ENCODE data around the gene TSC22D4.
"Not testable (repeated sequence)": the region's sequence is repeated elsewhere in the genome, so short reads cannot be mapped to it uniquely, and the experiment has no call there.

Gene TSC22D4

DNA sequence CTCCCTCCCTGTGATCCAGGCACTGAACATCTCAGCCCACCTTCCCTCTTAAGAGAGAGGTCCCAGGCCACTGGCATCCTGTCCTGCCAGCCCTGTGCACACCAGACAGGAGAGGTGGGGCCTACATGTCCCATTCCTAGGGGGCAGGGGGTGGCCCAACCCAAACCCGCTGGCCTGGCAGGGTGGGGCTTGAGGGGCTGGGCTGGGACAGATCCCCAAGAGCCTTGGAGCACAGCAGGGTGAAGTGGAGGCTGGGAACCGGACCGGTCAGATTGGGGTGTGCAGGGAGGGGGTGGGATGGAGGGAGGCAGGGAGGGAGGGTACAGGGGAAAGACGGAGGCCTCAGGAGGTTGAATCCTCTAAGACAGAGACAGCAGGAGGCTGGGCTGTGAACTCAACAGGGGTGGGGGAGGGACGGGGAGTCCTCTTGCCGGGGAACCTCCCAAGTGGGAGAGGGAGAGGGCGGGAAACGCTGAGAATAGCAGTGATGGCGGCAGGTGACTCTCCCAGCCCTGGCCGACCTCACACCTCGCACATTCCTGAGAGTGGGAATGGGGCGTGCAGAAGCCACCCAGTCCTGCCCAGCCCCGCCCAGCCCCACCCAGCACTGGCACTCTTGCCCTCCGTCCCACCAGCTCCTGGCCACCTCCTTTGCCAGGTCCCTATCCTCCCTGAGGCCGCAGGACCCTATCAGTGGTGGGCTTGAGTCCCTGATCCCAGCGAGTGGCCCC, 6.7 kb downstream of the TSC22D4 start:
- no peak for DNase-seq

DNA sequence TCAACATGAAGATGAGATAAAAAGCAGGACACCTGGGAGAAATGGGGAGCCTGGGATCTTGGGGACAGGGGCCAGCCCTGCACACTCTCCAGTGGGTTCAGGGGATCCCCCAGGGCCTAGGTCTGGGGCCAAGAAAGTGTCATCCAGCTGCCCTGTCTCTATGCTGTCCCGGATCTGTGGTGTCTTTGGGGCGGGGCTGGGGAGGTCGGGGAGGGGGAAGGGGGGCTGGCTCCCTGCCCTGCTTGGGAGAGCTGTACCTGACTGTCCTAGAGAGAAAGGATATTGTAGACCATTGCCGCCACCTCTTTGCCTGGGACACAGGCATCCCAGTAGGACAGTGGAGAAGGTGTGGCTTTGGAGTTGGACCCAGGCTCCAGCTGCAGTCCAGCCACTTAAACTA, 8.0 kb downstream of the TSC22D4 start:
- no peak for DNase-seq

DNA sequence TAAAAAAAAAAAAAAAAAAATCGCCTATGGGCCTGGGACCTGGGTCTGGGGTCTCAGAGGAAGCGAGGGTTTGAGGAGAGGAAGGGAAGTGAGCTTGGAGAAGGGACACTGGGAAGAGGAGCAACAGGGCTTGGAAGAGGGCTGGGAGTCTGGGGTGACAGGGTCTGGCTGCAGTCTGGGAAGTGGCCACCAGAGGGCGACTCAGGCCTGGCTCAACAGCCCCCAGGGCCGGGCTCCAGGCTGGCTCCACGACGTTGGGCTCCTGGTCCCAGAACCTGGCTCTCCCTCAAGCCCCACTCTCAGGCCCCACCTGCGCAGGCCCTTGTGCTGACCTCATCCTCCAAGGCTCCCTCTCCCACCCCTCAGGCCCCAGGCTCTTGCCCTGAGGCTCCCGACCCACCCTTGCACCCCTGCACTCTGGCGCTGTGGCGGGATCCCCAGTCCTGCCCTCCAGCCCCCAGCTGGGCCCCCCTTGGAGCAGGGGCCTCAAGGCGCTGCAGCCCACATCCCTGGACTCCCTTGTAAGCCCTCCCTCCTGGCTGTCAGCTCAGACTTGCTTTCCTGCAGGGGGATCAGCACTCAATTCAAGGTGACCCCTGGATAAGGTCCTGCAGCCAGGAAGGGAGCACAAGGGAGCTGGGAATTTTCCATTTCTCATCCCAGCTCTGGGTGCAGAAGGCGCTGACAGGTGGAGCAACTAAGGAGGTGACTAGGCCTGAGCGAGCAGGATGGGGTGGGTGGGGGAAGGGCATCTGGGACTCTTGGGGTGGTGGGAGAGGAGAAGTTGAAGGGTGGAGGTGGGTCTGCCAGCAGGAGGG, 9.6 kb downstream of the TSC22D4 start:
- peak; percentile 47 for DNase-seq

DNA sequence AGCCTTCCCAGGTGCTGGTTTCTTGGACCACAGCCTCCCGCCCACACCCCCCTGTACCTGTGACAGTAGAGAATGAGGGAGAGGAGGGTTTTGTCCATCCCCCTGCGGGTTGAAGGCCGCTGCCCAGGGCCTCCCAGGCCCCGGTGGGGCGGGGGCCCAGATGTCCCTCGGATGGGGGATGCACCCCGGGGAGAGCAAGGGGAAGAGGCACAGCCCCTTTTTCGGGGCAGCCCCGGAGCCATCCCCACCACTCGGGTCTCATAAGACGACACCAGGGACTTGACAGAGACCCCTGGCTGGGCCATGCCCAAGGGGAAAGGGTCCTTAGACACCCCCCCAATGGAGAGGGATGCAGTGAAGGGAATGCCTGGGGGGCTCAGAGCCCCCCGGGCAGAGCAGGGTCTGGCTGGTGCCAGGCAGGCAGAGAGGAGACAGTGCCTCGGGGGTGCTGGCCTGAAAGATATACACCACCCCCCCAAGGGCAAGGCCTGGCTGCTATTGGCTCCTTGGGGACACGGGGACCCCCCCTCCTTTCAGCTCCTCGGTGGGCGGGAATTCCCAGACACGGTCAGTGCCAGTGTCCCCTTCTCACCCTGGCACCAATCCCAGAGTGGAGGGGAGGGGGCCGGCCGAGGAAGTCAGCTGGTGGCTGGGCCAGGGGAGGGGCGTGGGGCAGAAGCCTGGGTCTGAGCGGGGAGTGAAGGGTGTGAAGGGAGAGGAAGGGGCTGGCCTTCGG, 11.2 kb downstream of the TSC22D4 start:
- no peak for DNase-seq

DNA sequence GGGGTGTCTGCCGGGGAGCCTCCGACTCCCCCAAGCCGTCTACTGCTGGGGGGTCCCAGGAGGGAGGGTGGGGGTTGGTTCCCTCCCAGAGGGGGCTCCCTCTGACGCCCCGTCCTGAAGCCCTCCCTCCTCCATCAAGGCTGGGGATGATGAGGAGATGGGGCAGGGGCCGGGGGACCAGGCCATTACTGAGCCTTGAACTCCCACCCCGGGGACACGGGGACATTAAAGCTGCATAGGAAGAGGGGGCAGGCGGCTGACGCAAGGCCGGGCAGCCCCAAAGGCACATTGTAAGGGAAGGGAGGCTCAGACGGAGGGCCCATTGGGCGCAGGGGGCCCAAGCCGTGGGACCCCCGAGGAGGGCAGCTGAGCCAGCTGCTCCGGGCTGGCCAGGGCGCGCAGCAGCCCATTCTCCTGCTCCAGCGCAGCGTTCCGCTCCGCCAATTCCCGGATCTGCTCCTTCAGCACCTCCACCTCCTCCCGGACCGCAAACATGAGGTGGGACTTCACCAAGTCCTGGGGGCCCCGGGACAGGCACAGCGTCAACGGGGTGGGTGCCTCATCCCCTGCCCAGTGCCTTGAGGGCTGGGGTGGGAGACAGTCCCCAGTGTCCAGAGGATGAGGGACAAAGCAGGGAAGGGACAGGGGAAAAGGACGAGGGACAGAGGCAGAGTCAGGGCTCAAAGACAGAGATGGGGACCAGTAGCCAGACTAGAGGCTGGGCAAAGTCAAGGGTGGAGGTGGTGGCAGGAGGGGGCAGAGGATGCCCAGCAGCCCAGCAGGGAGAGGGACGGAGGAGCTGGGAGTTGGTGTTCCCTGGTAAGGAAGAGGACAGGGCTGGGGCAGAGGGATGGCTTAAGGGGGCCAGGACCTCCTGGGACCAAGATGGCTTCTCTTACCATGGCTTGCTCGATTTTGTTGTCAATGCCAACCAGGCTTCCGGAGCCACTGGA, 12.1 kb downstream of the TSC22D4 start:
- DNase-seq, result no peak

DNA sequence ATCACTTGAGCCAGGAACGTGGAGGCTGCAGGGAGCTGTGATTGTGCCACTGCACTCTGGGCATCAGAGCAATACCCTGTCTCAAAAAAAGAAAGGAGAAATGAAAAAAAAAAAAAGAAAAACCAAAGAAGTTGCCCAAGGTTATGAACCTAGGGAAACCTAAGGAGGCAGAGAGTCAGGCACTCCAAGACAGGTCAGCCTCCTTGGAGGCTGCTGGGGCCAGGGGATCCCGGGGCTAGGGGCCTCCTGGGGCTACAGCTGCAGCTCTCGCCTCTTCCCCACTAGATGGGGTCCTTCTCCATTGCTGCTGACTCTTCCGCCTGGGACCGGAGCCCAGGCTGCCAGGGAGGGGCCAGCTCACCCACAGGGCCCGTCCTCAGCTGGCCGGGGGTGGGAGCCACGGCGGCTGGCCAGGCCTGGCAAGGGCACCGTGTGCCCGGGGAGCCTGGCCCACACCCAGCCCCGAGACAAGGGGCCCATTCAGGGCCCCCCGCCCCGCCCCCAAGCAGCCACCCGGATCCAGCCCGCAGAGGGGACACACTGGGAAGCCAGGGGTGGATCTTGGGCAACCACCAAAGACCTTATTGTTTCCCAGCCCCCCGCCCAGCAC, 13.2 kb downstream of the TSC22D4 start:
- DNase-seq, result no peak

DNA sequence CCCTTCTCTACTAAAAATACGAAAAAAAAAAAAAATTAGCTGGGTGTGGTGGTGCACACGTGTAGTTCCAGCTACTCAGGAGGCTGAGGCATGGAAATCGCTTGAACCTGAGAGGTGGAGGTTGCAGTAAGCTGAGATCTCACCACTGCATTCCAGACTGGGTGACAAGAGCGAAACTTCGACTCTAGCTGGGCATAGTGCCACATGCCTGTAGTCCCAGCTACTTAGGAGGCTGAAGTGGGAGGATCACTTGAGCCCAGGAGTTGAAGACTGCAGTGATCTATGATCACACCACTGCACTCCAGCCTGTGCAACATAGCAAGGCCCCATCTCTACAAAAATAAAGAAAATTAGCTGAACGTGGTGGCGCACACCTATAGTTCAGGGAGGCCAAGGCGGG, 13.7 kb downstream of the TSC22D4 start:
- DNase-seq, result no peak

DNA sequence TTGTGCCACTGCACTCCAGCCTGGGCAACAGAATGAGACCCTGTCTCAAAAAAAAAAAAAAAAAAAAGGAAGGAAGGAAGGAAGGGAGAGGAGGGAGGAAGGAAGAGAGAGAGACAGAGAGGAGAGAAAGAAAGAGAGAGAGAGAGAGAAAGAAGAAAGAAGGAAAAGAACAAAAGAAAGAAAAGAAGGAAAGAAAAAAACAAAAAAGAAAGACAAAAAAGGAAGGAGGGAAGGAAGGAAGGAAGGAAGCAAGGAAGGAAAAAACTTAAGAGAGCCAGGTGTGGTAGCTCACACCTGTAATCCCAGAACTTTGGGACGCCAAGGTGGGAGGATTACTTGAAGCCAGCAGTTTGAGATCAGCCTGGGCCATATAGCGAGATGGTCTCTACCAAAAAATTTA, 14.2 kb downstream of the TSC22D4 start:
- DNase-seq, result no peak

DNA sequence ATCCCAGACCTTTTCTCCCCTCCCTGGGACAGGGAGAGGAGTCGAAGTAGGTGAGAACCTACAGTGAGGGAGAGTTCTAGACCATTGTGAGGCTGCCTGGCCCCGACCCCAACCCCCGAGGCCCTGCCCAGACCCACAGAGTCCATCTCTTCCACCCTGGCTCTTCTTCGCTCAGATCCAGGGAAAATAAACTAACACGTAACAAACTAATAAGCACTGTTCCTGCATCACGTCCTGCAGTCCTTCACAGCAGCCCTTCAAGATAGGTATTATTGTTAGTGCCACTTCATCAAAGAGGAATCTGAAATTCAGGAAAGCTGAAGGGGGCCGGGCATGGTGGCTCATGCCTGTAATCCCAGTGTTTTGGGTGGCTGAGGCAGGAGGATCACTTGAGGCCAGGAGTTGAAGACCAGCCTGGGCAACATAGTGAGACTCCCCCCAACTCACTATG, 14.8 kb downstream of the TSC22D4 start, which contains the start of gene SPACDR:
SPACDR (minus strand) TSS at position 51 of the 451 bp plus-strand sequence. CDS start 235 bp downstream, outside the sequence.
- DNase-seq, result no peak

DNA sequence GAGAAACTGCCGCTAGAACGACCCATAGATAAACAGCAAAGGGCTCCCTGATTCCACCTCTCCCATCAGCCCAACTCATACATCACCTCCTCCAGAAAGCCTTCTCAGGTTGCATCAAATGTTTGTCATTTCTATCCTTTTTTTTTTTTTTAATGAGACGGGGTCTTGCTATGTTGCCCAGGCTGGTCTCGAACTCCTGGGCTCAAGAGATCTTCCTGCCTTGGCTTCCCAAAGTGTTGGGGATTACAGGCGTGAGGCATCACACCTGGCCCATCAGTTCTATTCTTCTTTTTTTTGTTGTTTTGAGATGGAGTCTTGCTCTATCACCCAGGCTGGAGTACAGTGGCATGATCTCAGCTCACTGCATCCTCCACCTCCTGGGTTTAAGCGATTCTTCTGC, 22.0 kb downstream of the TSC22D4 start:
- no peak for DNase-seq

DNA sequence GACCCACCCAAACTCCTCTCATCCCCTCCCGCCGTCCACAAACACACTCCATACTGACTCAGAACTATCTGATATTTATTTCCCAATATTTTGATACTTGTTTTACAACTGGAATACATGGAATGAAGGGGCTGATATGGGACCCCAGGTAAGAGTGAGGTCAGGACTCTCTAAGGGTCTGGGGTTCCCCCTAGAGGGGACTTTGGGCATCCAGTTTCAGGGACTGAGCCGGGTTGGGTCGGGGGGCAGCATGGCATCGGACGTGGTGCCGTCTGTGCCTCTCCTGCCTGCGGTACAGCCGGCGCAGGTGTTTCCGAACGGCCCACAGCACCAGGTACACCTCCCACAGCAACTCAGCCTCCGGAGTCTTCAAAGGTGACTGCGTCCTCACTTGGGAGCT, 22.5 kb downstream of the TSC22D4 start:
- DNase-seq, result no peak

DNA sequence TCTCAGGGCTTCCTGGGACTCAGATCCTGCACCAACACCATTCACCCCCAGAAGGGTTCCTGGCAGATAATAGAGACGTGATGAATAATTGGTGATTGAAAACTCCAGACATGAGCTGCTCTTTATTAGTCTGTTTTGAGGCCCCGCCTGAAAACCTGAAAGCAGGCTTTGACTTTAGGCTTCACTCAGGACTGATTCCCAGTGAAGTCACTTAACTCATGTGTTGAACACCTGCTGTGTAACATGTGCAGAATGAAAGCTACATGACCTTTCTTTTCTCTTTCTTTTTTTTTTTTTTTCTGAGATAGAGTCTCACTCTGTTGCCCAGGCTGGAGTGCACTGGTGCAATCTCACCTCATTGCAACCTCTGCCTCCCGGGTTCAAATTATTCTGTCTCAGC, 23.8 kb downstream of the TSC22D4 start:
- no peak for DNase-seq

DNA sequence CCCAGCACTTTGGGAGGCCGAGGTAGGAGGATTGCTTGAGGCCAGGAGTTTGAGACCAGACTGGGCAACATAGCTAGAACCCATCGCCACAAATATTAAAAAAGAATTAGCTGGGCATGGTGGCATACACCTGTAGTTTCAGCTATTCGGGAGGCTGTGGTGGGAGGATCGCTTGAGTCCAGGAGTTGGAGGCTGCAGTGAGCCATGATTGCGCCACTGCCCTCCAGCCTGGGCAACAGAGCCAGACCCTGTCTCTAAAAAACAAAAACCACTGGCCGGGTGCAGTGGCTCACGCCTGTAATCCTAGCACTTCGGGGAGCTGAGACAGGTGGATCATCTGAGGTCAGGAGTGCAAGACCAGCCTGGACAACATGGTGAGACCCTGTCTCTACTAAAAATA, 25.2 kb downstream of the TSC22D4 start:
- not testable (repeated sequence) for DNase-seq

DNA sequence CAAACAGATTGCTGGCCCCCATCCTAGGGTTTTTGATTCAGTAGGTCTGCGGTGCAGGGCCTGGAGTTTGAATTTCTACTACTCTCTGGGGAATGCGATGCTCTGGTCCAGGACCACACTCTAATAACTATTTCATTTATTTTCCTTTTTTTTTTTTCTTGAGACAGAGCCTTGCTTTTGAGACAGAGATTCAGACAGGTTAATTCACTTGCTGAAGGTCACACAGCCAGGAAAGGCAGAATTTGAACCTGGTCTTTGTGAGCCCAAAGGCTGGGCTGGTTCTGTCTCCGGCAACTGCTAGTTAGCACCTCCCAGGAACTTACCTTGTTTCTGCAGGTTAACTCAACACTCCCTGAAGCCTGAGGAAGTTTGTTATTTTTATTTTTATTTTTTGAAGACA, 26.5 kb downstream of the TSC22D4 start:
- DNase-seq, result no peak

DNA sequence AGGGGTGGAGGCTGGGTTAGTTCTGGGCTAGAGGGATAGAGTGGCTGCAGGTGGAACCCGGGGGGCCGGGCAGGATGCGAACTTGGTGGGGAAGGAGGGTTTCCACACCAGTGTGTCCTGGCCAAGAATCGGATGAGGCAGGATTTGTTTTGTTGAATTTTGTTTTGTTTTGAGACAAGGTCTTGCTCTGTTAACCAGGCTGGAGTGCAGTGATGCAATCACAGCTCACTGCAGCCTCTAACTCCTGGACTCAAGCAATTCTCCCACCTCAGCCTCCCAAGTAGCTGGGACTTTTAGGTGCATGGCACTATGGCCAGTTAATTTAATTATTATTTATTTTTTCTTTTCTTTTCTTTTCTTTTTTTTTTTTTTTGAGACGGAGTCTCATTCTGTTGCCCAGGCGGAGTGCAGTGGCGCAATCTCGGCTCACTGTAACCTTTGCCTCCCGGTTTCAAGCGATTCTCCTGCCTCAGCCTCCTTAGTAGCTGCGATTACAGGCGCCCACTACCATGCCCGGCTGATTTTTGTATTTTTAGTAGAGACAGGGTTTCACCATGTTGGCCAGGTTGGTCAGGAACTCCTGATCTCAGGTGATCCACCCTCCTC, 29.7 kb downstream of the TSC22D4 start:
- no peak for DNase-seq

DNA sequence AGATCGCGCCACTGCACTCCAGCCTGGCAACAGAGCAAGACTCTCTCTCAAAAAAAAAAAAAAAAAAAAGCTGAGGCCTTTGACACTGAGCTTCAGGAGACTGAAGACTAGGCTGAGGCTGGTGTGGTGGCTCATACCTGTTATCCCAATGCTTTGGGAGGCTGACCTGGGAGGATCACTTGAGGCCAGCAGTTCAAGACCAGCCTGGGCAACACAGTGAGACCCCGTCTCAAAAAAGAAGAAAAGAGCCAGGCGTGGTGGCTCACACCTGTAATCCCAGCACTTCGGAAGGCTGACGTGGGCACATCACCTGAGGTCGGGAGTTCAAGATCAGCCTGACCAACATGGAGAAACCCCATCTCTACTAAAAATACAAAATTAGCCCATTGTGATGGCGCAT, 31.7 kb downstream of the TSC22D4 start:
- not testable (repeated sequence) for DNase-seq

DNA sequence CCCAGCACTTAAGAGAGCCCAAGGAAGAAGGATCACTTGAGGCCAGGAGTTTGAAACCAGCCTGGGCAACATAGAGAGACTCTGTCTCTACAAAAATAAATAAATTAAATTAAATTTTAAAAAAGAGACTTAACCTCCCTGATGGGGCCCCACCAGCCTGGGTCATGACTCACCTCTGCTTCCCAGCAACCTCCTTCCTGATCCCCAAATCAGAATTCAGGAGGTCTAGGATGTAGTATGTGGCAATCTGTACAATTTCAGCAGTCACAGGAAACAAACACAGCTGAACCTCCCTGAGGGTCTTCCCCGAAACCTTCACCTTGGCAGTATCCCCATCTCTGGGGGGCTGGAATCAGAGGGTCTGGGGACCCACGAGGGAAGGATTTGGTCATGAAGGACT, 33.0 kb downstream of the TSC22D4 start:
- DNase-seq, result no peak

DNA sequence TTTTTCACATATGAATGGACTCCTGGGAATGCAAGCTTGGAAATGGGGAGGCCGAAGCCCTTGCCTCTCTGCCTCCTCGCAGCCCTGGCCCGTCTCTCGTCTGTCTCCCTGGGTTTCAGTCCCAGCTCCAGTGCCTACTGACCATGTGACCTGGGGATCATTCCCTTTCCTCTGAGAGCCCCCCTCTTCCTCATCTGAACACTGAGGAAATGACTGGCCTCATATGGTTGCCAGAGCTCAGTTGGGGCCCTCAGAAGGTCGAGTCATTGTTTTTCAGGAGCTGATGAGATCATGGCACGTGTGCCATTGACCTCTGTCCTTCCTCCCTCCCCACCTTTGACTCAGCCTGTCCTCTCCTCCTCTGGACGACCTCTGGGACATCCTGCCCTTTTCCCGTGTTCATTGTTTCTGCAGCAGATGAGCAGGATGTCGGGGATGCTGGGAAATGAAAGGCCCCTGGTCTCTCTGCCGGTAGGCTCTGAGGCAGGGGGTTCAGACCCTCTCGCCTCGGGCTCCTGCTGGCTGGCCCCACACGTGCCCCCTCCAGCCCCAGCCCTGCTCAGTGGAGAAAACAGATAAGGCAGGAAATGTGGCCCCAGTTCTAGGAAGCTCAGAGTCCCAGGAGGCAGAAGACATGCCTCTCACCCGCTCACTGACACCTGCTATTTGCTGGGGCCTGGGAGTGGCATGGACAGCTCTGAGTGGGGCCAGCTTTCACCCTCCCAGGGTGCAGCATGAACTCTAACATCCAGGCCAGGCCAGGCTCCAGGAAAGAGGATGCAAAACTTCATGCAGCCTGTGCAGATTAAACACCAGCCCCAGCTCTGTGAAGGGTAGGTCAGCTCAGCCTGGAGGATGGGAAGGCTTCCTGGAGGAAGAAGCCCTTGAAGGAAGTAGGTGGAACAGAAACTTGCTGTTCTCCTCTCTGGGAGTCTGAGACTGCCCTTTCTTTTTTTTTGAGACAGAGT, 34.4 kb downstream of the TSC22D4 start:
- no peak for DNase-seq

DNA sequence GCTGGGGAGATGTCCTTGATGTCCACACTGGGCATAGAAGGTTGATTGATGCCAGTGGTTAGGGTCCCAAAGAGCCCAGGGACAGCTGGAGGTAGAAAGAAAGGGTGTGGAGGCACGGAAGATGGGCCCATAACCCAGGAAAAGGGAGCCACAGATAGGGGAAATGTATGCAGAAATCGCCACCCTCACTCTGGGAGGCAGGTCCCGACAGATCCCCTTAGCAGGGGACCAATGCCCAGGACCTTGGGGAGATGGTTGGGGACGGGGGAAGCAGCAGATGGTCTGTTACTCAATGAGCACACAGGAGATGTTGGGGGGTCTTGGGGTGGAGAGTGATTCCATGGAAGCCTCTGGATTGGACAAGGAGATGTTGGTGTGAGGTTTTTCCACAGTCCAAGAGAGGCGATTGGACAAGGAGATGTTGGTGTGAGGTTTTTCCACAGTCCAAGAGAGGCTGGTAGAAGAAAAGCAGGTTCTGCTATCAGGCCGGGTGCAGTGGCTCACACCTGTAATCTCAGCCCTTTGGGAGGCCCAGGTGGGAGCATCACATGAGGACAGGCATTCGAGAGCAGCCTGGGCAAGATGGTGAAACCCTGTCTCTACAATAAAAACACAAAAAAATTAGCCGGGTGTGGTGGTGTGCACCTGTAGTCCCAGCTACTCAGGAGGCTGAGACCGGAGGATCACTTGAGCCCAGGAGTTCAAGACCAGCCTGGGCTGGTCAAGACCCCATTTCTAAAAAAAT, 35.7 kb downstream of the TSC22D4 start:
- DNase-seq, result no peak
